ENCODE results near the gene ZBTB20.
A peak's percentile ranks its signal among the peaks of the same experiment; 100 is the strongest.

ZBTB20 gene

DNA sequence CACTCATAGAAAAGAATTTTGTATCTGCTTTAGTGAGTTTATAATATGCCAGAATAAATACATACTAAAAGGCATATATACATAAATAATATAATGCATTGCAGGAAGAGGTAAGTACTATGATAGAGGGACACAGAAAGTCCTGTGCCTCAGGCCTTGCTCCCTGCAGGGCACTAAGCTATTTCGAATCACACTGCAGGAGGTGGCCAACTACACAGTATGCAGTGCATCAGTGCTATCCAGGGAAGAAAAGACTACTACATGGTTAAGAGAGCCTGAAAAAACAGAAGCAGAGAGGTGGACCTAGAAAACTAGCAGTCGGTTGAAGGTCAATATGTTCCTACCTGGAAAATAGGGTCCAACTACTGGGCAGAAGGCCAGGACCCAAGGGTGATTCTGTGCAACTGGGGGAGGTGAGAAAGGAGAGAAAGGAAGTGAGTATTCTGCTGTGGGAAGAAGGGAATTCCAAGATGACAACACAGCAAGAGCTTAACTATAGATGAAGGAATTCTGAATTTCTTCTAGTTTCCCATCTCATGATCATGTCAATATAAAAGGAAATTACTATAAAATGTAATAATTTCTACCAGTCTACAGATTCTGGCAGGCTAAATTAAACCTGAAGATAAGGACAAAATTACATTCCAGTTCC is 218.0 kb downstream of the ZBTB20 start:
- DNase-seq (ENCODE audit: low read depth) = no peak

DNA sequence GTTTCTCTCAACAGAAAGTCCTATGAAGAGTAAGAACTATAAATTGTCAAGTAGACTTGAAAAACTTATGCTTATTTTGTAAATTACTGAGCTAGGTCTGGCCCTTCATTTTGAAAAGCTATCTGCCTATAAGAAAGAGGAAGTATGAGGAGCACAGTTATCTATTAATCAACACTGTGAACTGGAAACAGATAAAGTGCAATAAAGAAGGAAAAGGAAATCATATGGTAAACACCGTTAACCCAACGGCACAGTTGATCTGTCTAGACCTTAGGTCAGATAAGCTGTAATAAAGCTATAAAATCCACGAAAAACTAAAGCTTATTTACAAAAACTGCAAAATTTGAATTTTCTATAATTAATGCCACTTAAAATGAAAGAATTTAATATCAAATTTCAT is 242.5 kb downstream of the ZBTB20 start:
- no peak for DNase-seq (ENCODE audit: low read depth)

GRCh38 chr3:114903213-114903612 is 243.9 kb downstream of the ZBTB20 start:
- no peak for DNase-seq (ENCODE audit: low read depth)

GRCh38 chr3:114902691-114903101 is 244.4 kb downstream of the ZBTB20 start:
- no peak for DNase-seq (ENCODE audit: low read depth)

DNA sequence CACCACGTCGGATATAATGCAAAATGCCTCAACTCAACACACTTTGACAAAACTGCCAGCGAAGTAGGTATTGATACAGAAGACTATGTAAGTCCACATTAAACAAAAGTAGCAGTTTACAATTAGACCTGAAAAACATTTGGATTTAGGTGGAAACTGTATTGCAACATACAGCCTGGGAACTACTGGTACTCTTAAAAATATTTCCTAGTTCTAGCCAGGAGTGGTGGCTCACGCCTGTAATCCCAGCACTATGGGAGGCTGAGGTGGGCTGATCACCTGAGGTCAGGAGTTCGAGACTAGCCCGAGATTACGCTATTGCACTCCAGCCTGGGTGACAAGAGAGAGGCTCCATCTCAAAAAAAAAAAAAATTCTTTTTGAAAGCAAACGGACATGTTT is 246.2 kb downstream of the ZBTB20 start:
- no peak for DNase-seq (ENCODE audit: low read depth)

DNA sequence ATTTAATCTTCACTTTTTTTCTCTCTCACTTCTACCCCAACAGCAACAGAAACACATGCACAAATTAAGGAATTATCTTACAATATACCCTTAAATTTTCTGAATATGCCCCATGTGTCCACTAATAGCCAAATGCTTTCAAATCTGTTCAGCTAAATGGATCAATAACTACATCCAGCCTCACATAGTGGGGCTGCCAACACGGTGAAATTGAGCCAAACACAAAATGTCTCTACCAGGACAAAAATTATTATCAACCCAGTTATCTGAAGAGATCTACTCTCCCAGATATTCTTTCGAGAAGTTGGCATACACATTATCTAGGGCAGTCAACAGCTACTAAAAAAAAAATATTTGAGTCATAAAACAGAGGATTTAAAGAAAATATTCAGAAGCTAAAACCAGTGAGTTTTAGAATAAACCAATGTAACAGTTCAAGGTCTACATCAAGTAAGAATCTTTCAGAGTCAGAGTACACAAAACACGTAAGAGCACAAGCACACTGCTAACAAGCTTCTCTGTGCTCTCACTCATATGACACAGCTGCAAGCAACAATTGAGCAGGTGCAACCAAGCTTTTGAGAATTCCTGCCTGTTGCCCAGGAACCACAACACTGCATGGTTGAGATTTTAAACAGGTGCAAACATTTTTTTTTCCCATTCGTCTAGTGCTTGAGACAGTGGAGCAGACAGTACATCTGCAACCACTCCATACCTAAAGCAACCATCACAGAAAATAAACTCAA is 247.7 kb downstream of the ZBTB20 start:
- no peak for DNase-seq (ENCODE audit: low read depth)

GRCh38 chr3:114896978-114897377 is 250.1 kb downstream of the ZBTB20 start:
- DNase-seq (ENCODE audit: low read depth) = no peak

GRCh38 chr3:114893361-114893760 is 253.7 kb downstream of the ZBTB20 start:
- no peak for DNase-seq (ENCODE audit: low read depth)

- DNase-seq (ENCODE audit: low read depth) = no peak
These were observed 254.2 kb downstream of the ZBTB20 start for GRCh38 chr3:114892880-114893279.

- DNase-seq (ENCODE audit: low read depth) = no peak
These were observed 254.8 kb downstream of the ZBTB20 start for GRCh38 chr3:114892131-114892879.

- peak; percentile 89 for DNase-seq (ENCODE audit: low read depth)
These were observed 259.3 kb downstream of the ZBTB20 start for GRCh38 chr3:114887806-114888205.

DNA sequence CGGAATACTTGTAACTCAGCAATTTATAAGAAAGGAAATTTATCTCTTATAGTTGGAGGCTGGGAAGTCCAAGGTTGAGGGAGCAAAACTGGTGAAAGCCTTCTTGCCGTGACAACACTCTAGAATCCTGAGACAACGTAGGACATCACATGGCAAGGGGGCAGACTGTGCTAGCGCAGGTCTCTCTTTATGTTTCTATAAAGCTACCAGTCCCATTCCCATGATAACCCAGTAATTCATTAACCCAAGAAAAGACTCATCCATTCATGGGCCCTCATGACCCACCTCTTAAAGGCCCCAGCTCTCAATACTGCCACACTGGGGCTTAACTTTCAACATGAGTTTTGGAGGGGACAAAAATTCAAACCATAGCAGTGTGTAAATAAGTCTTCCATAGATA is 260.2 kb downstream of the ZBTB20 start:
- DNase-seq (ENCODE audit: low read depth) = no peak

GRCh38 chr3:114884213-114884923 is 262.7 kb downstream of the ZBTB20 start:
- DNase-seq (ENCODE audit: low read depth) = no peak

DNA sequence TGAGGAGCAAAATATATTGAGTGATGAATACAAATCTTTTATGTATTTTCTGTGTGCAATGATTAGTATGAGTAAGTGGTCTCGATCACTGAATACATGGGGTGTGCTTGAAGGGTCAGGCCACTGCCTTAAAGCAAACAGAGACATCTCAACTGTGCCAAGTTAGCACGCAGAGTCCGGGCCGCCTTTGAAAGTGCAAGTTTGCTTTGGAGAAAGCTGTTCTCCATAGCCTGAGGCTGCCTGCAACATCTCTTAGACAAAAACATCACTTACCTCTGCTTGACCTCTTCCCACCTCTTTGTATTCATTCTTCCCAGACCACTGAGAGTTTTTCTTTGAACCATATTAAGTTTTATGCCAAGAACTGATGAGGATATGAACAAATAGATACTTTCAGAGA is 267.0 kb downstream of the ZBTB20 start:
- DNase-seq (ENCODE audit: low read depth) = no peak

GRCh38 chr3:114879059-114880031 is 267.7 kb downstream of the ZBTB20 start:
- no peak for DNase-seq (ENCODE audit: low read depth)

- DNase-seq (ENCODE audit: low read depth) = no peak
These were observed 268.8 kb downstream of the ZBTB20 start for GRCh38 chr3:114878114-114878839.

DNA sequence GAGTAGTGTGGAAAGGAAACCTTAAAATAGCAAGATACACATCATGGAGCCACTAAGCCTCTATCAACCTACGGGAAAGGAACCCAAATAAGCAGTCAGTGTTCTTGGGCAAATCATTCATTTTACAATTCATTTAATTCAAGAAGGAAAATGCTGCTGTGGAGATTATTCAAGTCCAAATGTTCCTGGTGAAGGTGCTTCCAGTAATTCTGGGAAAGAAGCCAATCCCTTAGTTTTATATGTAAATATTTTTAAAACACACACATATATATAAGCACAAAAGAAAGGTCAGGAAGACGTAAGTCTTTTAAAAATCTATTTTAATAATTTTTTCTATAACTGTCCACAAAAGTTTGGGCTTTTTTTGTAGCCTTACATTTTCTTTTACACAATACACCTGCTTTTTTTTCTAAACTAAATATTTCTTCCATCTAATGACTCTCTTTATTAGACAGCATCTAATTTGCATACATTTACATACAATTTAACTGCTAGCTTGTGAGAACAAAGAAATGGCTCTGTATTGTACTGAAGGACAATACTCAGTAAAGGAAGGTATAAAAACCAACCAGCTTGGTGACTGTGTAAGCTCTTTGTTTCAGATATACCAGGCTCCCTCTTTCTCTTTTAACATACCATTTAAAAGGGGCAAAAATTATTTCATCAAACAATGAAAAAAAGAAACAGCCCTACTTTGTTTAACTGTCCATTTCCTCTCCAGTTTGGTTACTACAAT is 269.5 kb downstream of the ZBTB20 start:
- DNase-seq (ENCODE audit: low read depth) = no peak

DNA sequence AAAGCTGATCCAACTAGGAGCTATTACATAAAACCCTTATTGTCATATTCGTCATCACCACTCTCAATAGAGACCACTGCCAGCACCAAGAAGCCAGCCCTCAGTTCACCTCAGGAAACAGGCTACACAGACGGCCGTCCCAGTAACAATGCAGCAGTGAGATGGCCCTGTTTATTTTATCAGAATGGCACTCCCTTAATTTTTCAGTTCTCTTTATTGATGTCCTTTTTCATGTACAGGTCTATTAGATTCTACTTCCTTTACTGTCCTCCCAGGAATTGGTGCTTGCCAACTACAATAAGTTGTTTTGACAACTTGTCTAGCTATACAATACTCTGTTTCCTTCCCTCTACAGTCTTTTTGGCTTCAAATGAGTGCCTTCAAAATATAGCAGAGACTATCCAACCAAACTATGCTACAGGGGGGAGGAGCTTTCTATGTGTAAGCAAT is 272.5 kb downstream of the ZBTB20 start:
- no peak for DNase-seq (ENCODE audit: low read depth)

GRCh38 chr3:114873591-114873990 is 273.5 kb downstream of the ZBTB20 start:
- DNase-seq (ENCODE audit: low read depth) = no peak

- no peak for DNase-seq (ENCODE audit: low read depth)
These were observed 274.5 kb downstream of the ZBTB20 start for GRCh38 chr3:114872588-114872987.

Data from fibroblast of the conjunctiva (primary cell).